ENCODE measurements around the gene STK32B. TPM values are rescaled to one million over a fixed set of nuclear protein-coding genes. Genes with fewer than 3 reads are reported as not detected.

The STK32B gene
- polyA plus RNA-seq, 2 of the 4 experiments (the other 2 are of a cell fraction): 7.6 to 12.1 TPM

DNA sequence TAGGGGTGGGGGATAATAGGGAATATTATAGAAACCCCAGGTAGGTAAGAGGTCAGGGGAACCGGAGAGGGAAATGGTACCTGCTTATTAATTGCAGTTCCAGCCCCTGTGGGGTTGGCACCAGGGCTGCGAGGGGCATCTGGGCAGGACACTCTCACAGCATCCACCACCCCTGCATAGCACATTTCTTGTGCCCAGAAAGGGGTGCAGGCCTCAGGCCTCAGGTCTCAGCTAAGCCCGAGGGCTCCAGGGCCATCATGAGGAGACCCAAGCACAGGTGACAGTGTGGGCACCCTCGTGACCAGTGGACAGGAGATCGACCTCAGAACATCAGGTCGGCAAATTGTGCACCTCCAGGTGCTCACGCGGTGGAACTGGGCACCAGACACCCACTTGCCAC is 492.4 kb downstream of the STK32B start:
- no peak for ATAC-seq
- ChIA-PET CTCF (no interaction called here), POLR2A (no interaction called here)
- H3K4me3 ChIP-seq: no peak overlapping the region
- H3K9me3 ChIP-seq: no peaks in the 10 kb centered on the region
- TF ChIP-seq HDAC2 (IDR thresholded peaks at IDR 0.05) (no peak), TP53 (CRISPR knock-in tag; IDR thresholded peaks at IDR 0.05) (no peak), HOXA7 (CRISPR knock-in tag; IDR thresholded peaks at IDR 0.05) (no peak), NPAS2 (CRISPR knock-in tag; IDR thresholded peaks at IDR 0.05; ENCODE audit: borderline replicate concordance) (no peak), POLR2AphosphoS2 (conservative IDR thresholded peaks at IDR 0.05; ENCODE audit: low read length) (no peak), RARB (CRISPR knock-in tag; IDR thresholded peaks at IDR 0.05) (no peak), MYC (IDR thresholded peaks at IDR 0.05; ENCODE audit: borderline replicate concordance, low read length) (no peak), SREBF2 (IDR thresholded peaks at IDR 0.05) (no peak), JUN (IDR thresholded peaks at IDR 0.05) (no peak), CHD2 (IDR thresholded peaks at IDR 0.05; ENCODE audit: low read length, partially characterized antibody) (no peak), NFE2L2 (conservative IDR thresholded peaks at IDR 0.05; ENCODE audit: low read length) (no peak)
- TF ChIP-seq, protein P1, sequence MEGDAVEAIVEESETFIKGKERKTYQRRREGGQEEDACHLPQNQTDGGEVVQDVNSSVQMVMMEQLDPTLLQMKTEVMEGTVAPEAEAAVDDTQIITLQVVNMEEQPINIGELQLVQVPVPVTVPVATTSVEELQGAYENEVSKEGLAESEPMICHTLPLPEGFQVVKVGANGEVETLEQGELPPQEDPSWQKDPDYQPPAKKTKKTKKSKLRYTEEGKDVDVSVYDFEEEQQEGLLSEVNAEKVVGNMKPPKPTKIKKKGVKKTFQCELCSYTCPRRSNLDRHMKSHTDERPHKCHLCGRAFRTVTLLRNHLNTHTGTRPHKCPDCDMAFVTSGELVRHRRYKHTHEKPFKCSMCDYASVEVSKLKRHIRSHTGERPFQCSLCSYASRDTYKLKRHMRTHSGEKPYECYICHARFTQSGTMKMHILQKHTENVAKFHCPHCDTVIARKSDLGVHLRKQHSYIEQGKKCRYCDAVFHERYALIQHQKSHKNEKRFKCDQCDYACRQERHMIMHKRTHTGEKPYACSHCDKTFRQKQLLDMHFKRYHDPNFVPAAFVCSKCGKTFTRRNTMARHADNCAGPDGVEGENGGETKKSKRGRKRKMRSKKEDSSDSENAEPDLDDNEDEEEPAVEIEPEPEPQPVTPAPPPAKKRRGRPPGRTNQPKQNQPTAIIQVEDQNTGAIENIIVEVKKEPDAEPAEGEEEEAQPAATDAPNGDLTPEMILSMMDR (IDR thresholded peaks at IDR 0.05): no peak
- H3K4me2 ChIP-seq: no peak overlapping the region
- DNase-seq (ENCODE audit: low read depth in 1 of 2, low spot score in 1 of 2): no peak
- H3K27ac ChIP-seq: no peak overlapping the region
- 59% methylated on average over 6 of the region's 8 CpGs for WGBS (ENCODE audit: missing lambda C conversion rate)
- no peak for FAIRE-seq
- no peaks in the 10 kb centered on the region for H3K4me1 ChIP-seq

DNA sequence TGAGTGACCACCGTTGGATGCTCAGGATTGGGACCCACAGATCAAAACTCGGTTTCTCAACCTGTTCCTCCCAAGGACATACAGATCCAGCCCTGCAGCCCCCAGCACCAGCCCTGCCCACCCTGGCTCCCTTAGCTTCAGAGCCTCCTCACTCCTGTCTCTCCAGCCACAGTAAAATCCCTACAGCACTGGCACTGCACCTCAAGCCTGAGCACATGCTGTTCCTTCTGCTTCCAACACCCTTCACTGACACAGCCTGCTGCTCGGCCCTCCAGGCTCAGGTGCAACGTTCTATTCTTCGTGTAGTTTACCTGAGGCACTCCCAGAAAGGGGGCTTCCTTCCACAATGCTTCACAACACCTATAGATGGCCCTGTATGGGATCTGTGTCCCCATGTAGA is 493.5 kb downstream of the STK32B start:
- WGBS (ENCODE audit: missing lambda C conversion rate): 31% methylated on average over 5 of the region's 5 CpGs
- no peak for ATAC-seq
- ChIA-PET POLR2A (no interaction called here), CTCF (no interaction called here)
- no peak for FAIRE-seq
- H3K4me1 ChIP-seq: no peaks in the 10 kb centered on the region
- H3K4me3 ChIP-seq: no peak overlapping the region
- no peaks in the 10 kb centered on the region; the same call in 2 of the 3 replicates for H3K9me3 ChIP-seq
- TF ChIP-seq, protein P1 (IDR thresholded peaks at IDR 0.05): no peak
- no peak for TF ChIP-seq SMC3 (IDR thresholded peaks at IDR 0.05)
- no peak for TF ChIP-seq FOSL2 (IDR thresholded peaks at IDR 0.05)
- TF ChIP-seq FOSL2 (CRISPR knock-in tag; IDR thresholded peaks at IDR 0.05): no peak
- no peak for TF ChIP-seq RCOR1 (IDR thresholded peaks at IDR 0.05; ENCODE audit: low read depth, low read length)
- TF ChIP-seq FOSB (CRISPR knock-in tag; IDR thresholded peaks at IDR 0.05): no peak
- TF ChIP-seq, protein P2, sequence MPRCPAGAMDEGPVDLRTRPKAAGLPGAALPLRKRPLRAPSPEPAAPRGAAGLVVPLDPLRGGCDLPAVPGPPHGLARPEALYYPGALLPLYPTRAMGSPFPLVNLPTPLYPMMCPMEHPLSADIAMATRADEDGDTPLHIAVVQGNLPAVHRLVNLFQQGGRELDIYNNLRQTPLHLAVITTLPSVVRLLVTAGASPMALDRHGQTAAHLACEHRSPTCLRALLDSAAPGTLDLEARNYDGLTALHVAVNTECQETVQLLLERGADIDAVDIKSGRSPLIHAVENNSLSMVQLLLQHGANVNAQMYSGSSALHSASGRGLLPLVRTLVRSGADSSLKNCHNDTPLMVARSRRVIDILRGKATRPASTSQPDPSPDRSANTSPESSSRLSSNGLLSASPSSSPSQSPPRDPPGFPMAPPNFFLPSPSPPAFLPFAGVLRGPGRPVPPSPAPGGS (IDR thresholded peaks at IDR 0.05): no peak
- TF ChIP-seq JUN (IDR thresholded peaks at IDR 0.05): no peak
- TF ChIP-seq ZSCAN20 (CRISPR knock-in tag; IDR thresholded peaks at IDR 0.05): no peak
- no peak for TF ChIP-seq HOXB13 (CRISPR knock-in tag; IDR thresholded peaks at IDR 0.05; ENCODE audit: low read depth)
- no peak for TF ChIP-seq POLR2AphosphoS2 (conservative IDR thresholded peaks at IDR 0.05; ENCODE audit: low read length)
- no peak for TF ChIP-seq ZFP36 (IDR thresholded peaks at IDR 0.05; ENCODE audit: borderline replicate concordance, partially characterized antibody)
- TF ChIP-seq EP300 (IDR thresholded peaks at IDR 0.05): no peak
- TF ChIP-seq POLR2A (IDR thresholded peaks at IDR 0.05; ENCODE audit: low read length): no peak
- no peak for TF ChIP-seq HOXA7 (CRISPR knock-in tag; IDR thresholded peaks at IDR 0.05)
- TF ChIP-seq HDAC2 (IDR thresholded peaks at IDR 0.05): no peak
- no peak for TF ChIP-seq KDM1A (IDR thresholded peaks at IDR 0.05; ENCODE audit: low read depth)
- no peak for TF ChIP-seq CHD4 (IDR thresholded peaks at IDR 0.05; ENCODE audit: borderline replicate concordance)
- no peak for TF ChIP-seq NPAS2 (CRISPR knock-in tag; IDR thresholded peaks at IDR 0.05; ENCODE audit: borderline replicate concordance)
- H3K4me2 ChIP-seq: no peak overlapping the region
- DNase-seq (ENCODE audit: low read depth in 1 of 2, low spot score in 1 of 2): no peak
- no peak overlapping the region for H3K27ac ChIP-seq

Measured in A549 (cell line).